ENCODE data around the gene AMBN. TPM values are rescaled to one million over a fixed set of nuclear protein-coding genes. Genes with fewer than 3 reads are reported as not detected.

AMBN gene
- polyA plus RNA-seq, 1 of the 3 experiments (the other 2 are of a cell fraction): not detected

DNA sequence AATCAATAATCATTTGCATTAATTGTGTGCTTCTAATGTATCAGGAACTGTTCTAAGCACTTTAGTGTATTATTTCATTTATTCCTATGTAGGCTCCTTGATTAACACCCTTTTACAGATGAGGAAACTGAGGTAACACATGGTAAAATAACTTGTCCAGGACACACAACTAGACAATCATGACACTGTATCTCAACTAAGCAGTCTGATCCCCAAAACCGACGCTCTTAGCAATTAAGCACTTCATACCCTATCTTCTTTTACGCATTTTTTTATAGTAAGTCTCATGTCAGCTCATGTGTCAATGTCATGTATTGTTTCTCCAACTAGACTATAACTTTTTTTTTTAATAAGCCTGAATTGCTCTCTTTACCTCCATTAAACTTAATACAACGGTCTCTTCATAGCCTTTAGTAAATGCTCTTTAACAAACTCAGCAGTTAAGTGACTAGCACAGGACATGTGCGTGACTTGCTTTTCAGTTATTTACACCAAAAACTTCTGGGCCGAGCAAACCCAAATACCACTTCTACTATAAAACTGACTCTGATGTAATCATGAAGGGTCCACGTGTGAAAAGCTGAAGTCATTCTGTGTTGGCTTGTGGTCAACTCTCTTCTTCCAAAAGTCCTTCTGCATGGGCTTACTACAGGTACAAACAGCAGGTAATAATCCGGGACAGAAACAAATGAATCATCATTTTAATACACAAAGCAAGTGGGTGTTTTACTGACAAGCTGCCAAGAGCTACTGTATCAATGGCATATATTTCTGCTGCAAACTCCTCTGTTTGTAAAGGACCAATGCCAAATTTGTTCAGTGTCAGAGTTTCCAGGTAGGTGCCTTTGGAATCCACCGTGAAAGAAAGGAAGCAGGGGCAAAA is 7.9 kb upstream of the AMBN start:
- H3F3A ChIP-seq (replicated peaks; ENCODE audit: insufficient read depth): no peaks in the 10 kb centered on the region
- no peaks in the 10 kb centered on the region for H3K9me2 ChIP-seq
- WGBS (ENCODE audit: low lambda C conversion rate): 13% methylated on average over 9 of the region's 9 CpGs
- ChIA-PET POLR2A (no interaction called here), CTCF (no interaction called here)
- H3K4me1 ChIP-seq (ENCODE audit: control insufficient read depth in 1 of 2, insufficient read depth in 2 of 2, low read depth in 1 of 2, low read length in 1 of 2): no peaks in the 10 kb centered on the region
- no peak for DNase-seq
- H3K4me3 ChIP-seq (ENCODE audit: low read depth in 2 of 2, low read length in 1 of 2): no peak overlapping the region
- peaks cover 4% of the 10 kb centered on the region; the same call in 1 of the 2 replicates for H3K27me3 ChIP-seq (ENCODE audit: insufficient read depth)
- H3K79me2 ChIP-seq (ENCODE audit: insufficient read depth): no peaks in the 10 kb centered on the region
- H3K9me3 ChIP-seq: no peaks in the 10 kb centered on the region
- H3K9ac ChIP-seq: no peak overlapping the region
- H3K4me2 ChIP-seq: no peak overlapping the region
- H3K27ac ChIP-seq (ENCODE audit: low read depth in 2 of 2, low read length in 1 of 2): no peak overlapping the region
- H2AFZ ChIP-seq (ENCODE audit: low read depth): no peak overlapping the region
- no peaks in the 10 kb centered on the region for H3K36me3 ChIP-seq (replicated peaks in 1 of 2; ENCODE audit: control insufficient read depth in 1 of 2, insufficient read depth in 2 of 2, low read length in 1 of 2)
- TF ChIP-seq, protein P1, sequence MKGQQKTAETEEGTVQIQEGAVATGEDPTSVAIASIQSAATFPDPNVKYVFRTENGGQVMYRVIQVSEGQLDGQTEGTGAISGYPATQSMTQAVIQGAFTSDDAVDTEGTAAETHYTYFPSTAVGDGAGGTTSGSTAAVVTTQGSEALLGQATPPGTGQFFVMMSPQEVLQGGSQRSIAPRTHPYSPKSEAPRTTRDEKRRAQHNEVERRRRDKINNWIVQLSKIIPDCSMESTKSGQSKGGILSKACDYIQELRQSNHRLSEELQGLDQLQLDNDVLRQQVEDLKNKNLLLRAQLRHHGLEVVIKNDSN (IDR thresholded peaks at IDR 0.05; ENCODE audit: borderline replicate concordance, low read depth): no peak
- no peaks in the 10 kb centered on the region for H4K20me1 ChIP-seq (ENCODE audit: insufficient read depth)

DNA sequence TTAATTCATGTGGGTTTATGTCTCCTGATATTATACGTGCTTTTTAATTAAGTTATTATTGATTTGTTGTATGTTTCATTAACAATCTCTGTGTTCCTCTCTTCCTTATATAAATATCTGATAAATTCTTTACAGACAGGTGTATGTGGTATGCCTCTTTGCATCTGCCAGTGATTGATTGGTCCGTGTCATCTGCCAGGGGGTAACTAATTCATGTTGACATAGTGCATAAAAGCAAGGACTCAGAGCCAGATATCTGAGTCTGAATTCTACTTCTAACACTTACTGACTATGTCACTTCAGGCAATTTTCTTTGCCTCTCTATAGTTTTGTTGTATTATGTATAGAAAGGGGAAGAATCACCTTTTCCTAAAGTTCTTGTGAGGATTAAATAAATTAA is 5.2 kb upstream of the AMBN start:
- no peaks in the 10 kb centered on the region for H3F3A ChIP-seq (replicated peaks; ENCODE audit: insufficient read depth)
- peaks cover 4% of the 10 kb centered on the region; the same call in 1 of the 2 replicates for H3K27me3 ChIP-seq (ENCODE audit: insufficient read depth)
- no peak overlapping the region for H3K4me2 ChIP-seq
- WGBS (ENCODE audit: low lambda C conversion rate): 5% methylated on average over 2 of the region's 2 CpGs
- H3K36me3 ChIP-seq (replicated peaks in 1 of 2; ENCODE audit: control insufficient read depth in 1 of 2, insufficient read depth in 2 of 2, low read length in 1 of 2): no peaks in the 10 kb centered on the region
- H3K9ac ChIP-seq: no peak overlapping the region
- H3K4me3 ChIP-seq (ENCODE audit: low read depth in 2 of 2, low read length in 1 of 2): no peak overlapping the region
- H3K9me2 ChIP-seq: no peaks in the 10 kb centered on the region
- ChIA-PET POLR2A (no interaction called here), CTCF (no interaction called here)
- H2AFZ ChIP-seq (ENCODE audit: low read depth): no peak overlapping the region
- no peaks in the 10 kb centered on the region for H3K79me2 ChIP-seq (ENCODE audit: insufficient read depth)
- no peak for DNase-seq
- no peaks in the 10 kb centered on the region for H4K20me1 ChIP-seq (ENCODE audit: insufficient read depth)
- no peaks in the 10 kb centered on the region for H3K9me3 ChIP-seq
- H3K4me1 ChIP-seq (ENCODE audit: control insufficient read depth in 1 of 2, insufficient read depth in 2 of 2, low read depth in 1 of 2, low read length in 1 of 2): no peaks in the 10 kb centered on the region
- TF ChIP-seq RAD21 (IDR thresholded peaks at IDR 0.05; ENCODE audit: low read length) (no peak), NRF1 (IDR thresholded peaks at IDR 0.05; ENCODE audit: low read depth, low read length) (no peak), TAF1 (IDR thresholded peaks at IDR 0.05; ENCODE audit: borderline replicate concordance, low read depth, low read length) (no peak), GABPA (IDR thresholded peaks at IDR 0.05; ENCODE audit: low read depth) (no peak), RFX5 (IDR thresholded peaks at IDR 0.05; ENCODE audit: low read length) (no peak), FOXJ3 (CRISPR knock-in tag; IDR thresholded peaks at IDR 0.05) (no peak), FOSL2 (IDR thresholded peaks at IDR 0.05; ENCODE audit: borderline replicate concordance, low read depth) (no peak), TEAD4 (IDR thresholded peaks at IDR 0.05; ENCODE audit: borderline replicate concordance, insufficient read depth) (no peak), GATA2 (CRISPR knock-in tag; IDR thresholded peaks at IDR 0.05) (no peak), JUND (IDR thresholded peaks at IDR 0.05) (no peak)
- TF ChIP-seq, protein P2, sequence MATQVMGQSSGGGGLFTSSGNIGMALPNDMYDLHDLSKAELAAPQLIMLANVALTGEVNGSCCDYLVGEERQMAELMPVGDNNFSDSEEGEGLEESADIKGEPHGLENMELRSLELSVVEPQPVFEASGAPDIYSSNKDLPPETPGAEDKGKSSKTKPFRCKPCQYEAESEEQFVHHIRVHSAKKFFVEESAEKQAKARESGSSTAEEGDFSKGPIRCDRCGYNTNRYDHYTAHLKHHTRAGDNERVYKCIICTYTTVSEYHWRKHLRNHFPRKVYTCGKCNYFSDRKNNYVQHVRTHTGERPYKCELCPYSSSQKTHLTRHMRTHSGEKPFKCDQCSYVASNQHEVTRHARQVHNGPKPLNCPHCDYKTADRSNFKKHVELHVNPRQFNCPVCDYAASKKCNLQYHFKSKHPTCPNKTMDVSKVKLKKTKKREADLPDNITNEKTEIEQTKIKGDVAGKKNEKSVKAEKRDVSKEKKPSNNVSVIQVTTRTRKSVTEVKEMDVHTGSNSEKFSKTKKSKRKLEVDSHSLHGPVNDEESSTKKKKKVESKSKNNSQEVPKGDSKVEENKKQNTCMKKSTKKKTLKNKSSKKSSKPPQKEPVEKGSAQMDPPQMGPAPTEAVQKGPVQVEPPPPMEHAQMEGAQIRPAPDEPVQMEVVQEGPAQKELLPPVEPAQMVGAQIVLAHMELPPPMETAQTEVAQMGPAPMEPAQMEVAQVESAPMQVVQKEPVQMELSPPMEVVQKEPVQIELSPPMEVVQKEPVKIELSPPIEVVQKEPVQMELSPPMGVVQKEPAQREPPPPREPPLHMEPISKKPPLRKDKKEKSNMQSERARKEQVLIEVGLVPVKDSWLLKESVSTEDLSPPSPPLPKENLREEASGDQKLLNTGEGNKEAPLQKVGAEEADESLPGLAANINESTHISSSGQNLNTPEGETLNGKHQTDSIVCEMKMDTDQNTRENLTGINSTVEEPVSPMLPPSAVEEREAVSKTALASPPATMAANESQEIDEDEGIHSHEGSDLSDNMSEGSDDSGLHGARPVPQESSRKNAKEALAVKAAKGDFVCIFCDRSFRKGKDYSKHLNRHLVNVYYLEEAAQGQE (IDR thresholded peaks at IDR 0.05; ENCODE audit: low read depth, low read length): no peak
- TF ChIP-seq, protein P1 (IDR thresholded peaks at IDR 0.05; ENCODE audit: borderline replicate concordance, low read depth): no peak
- TF ChIP-seq, protein P3, sequence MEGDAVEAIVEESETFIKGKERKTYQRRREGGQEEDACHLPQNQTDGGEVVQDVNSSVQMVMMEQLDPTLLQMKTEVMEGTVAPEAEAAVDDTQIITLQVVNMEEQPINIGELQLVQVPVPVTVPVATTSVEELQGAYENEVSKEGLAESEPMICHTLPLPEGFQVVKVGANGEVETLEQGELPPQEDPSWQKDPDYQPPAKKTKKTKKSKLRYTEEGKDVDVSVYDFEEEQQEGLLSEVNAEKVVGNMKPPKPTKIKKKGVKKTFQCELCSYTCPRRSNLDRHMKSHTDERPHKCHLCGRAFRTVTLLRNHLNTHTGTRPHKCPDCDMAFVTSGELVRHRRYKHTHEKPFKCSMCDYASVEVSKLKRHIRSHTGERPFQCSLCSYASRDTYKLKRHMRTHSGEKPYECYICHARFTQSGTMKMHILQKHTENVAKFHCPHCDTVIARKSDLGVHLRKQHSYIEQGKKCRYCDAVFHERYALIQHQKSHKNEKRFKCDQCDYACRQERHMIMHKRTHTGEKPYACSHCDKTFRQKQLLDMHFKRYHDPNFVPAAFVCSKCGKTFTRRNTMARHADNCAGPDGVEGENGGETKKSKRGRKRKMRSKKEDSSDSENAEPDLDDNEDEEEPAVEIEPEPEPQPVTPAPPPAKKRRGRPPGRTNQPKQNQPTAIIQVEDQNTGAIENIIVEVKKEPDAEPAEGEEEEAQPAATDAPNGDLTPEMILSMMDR (IDR thresholded peaks at IDR 0.05): no peak
- H3K27ac ChIP-seq (ENCODE audit: low read depth in 2 of 2, low read length in 1 of 2): no peak overlapping the region

All from SK-N-SH (cell line).